GM12874 (cell line): ENCODE results near the gene BBX.

Source experiments
- CTCF ChIP-seq: IDR thresholded peaks from 2 replicates; pipeline ENCODE4 v1.5.1; 2011; ENCODE audit warnings: low read depth, mild to moderate bottlenecking, control low read depth, low read length, moderate library complexity; ENCODE audit not compliant: insufficient read depth

Gene BBX

GRCh38 chr3:107837895-107838612 lies 315.3 kb downstream of the BBX start:
- TF ChIP-seq CTCF, result no peak

GRCh38 chr3:107841831-107842230 lies 319.1 kb downstream of the BBX start:
- no peak for TF ChIP-seq CTCF

- TF ChIP-seq CTCF, result no peak
These were observed 320.2 kb downstream of the BBX start for GRCh38 chr3:107842940-107843339.

DNA sequence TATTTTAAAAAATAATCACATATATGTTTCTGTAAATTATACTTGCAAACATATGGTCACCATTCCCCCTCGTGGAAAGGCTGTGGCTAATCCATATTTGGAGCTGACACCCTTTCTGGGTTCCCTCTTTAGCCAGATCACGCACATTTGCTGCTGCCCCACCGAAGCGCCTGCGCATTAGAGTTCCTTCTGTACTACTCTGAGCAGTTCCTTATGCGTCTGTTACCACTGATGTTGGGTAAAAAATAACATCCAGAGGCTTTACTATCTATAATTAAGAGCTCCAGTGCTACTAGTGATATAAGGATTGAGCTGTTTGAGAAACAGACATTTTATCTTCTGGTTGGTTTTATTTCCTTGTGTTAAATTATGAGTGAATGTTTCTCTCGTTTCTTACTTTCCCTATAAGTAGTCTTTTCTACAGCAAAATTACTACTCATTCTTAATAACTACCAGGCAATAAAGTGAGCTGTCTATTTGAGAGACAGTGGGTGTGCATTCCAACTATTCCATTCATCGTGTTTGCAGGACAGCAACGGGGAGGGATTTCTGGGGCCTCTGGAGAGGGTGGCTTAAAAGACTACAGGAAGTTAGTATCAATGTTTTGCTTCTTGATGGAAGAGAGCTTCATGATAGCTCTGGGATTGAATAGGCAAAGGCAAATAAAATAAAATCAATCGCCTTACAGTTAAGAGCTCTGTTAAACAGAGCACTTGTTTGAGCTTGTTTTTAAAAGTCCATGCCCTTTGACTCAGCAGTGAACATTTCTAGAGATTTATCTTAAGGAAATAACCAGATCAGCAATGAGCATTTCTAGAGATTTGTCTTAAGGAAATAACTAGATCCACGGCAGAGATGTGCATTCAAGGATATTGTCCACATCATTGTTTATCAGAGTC lies 322.9 kb downstream of the BBX start:
- TF ChIP-seq CTCF, result no peak

- TF ChIP-seq CTCF, result peak; percentile 28; the same call in 1 of the 2 replicates
These were observed 323.6 kb downstream of the BBX start for GRCh38 chr3:107846279-107846852.

DNA sequence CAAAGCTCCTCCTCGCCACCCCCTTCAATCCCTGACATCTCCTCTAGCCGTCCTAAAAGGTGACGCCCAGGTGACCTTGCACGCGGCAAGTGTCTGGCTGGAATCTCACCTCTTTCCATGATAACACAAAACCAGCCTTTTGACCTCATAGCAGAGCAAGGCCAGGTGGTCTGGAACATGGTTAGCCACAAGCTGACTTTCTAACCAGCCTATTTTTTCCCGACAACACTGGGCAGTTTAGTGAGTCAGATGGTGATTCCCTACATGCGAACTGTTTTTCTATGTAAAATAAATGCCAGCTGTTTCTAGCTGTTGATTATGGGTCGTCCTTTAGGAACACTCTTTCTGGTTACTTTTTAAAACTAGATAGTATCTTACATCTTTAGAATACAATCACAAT lies 325.0 kb downstream of the BBX start:
- no peak for TF ChIP-seq CTCF

DNA sequence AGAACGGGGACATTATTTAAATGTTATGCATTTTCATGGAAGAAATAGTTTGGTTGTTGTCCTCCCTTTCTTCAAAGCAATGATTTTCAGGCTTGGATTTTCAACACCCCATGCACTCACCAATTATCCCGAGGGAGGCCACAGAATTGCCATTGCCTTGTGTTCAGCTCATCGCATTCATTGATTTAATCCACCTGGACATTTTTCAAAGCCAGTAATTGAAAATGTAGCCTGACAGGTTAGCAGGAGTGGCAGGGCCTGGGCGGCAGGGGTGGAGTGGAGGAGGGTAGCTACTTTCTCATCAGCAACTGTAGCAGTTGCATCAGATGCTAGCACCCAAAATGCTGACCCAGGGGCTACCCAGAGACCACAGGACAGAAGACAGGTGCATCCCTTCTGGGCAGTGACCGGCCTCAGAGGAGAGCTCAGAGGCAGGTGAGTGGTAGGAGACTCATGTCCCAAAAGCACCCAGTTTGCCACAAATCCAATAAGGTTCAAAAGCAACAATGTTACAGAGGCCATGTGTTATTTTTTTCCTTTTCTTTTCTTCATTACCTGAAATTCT lies 325.7 kb downstream of the BBX start:
- no peak for TF ChIP-seq CTCF
